SK-N-SH (cell line): ENCODE results near the gene PIR. TPM values are rescaled to one million over a fixed set of nuclear protein-coding genes. Genes with fewer than 3 reads are reported as not detected.

Experiments used
- CTCF ChIA-PET: fragments of 300-600, 350-600 bp; formaldehyde crosslinking; extraction: SDS; loops from one replicate; lab custom pipeline; 2021; lab: Yijun Ruan, JAX
- POLR2A ChIA-PET: fragments of 350-600 bp; sonication (Branson Sonifier 250); formaldehyde crosslinking; extraction: SDS; loops from one replicate; lab custom pipeline; 2020; ENCODE audit warnings: antibody characterized with exemption, inconsistent platforms; lab: Yijun Ruan, JAX
- DNase-seq: peaks from one replicate; pipeline ENCODE4 v3.0.0; 2012
- H2AFZ ChIP-seq: fragments of 200-600 bp; sonication (generic); 2 replicates; pipeline ENCODE4 v1.8.1; 2016; ENCODE audit warnings: antibody characterized with exemption, mild to moderate bottlenecking, low read depth
- H3F3A ChIP-seq: fragments of 200-600 bp; sonication (generic); replicated peaks from 2 replicates; pipeline ENCODE3; 2016; ENCODE audit warnings: antibody characterized with exemption, mild to moderate bottlenecking; ENCODE audit not compliant: insufficient read depth
- H3K27ac ChIP-seq, 2 experiments: fragments of 200-500 bp in 1 of 2; fragments of 200-600 bp in 1 of 2; sonication (Bioruptor generic) in 1 of 2; sonication (generic), shearing (Covaris generic) in 1 of 2; 2 replicates each; pipeline versions ENCODE4 v1.5.1 to v1.6.1; 2014 to 2016; ENCODE audit warnings: low read depth in 2 of 2, inconsistent platforms in 1 of 2, low read length in 1 of 2, mild to moderate bottlenecking in 1 of 2, mixed read lengths in 1 of 2
- H3K27me3 ChIP-seq: fragments of 200-600 bp; sonication (generic), shearing (Covaris generic); 2 replicates; pipeline ENCODE4 v1.6.1; 2016; ENCODE audit warnings: mixed run types; ENCODE audit not compliant: insufficient read depth
- H3K36me3 ChIP-seq, 2 experiments: fragments of 200-500 bp in 1 of 2; fragments of 200-600 bp in 1 of 2; sonication (Bioruptor generic) in 1 of 2; sonication (generic) in 1 of 2; replicated peaks in 1 of 2; 2 replicates each; pipeline versions ENCODE3 to v1.5.1; 2014 to 2016; ENCODE audit warnings: low read length in 1 of 2, mild to moderate bottlenecking in 1 of 2; ENCODE audit not compliant: insufficient read depth in 2 of 2, control insufficient read depth in 1 of 2
- H3K4me1 ChIP-seq, 2 experiments: fragments of 200-500 bp in 1 of 2; fragments of 200-600 bp in 1 of 2; sonication (Bioruptor generic) in 1 of 2; sonication (generic), shearing (Covaris generic) in 1 of 2; 2 replicates each; pipeline versions ENCODE4 v1.5.1 to v1.6.1; 2014 to 2016; ENCODE audit warnings: low read depth in 1 of 2, low read length in 1 of 2, mixed run types in 1 of 2; ENCODE audit not compliant: insufficient read depth in 2 of 2, control insufficient read depth in 1 of 2
- H3K4me2 ChIP-seq: fragments of 200-600 bp; sonication (generic), shearing (Covaris generic); 2 replicates; pipeline ENCODE4 v1.6.1; 2017; ENCODE audit warnings: mixed run types
- H3K4me3 ChIP-seq, 2 experiments: fragments of 200-500 bp in 1 of 2; fragments of 200-600 bp in 1 of 2; sonication (Bioruptor generic) in 1 of 2; sonication (generic), shearing (Covaris generic) in 1 of 2; 2 replicates each; pipeline versions ENCODE4 v1.5.1 to v1.8.1; 2014 to 2016; ENCODE audit warnings: low read depth in 2 of 2, inconsistent platforms in 1 of 2, low read length in 1 of 2, mild to moderate bottlenecking in 1 of 2, mixed read lengths in 1 of 2, moderate library complexity in 1 of 2
- H3K79me2 ChIP-seq: fragments of 200-600 bp; sonication (generic); 2 replicates; pipeline ENCODE4 v1.8.1; 2017; ENCODE audit warnings: mild to moderate bottlenecking; ENCODE audit not compliant: insufficient read depth
- H3K9ac ChIP-seq: fragments of 200-600 bp; sonication (generic); 2 replicates; pipeline ENCODE4 v1.6.1; 2017; ENCODE audit warnings: mixed run types
- H3K9me2 ChIP-seq: fragments of 200-600 bp; sonication (generic); 2 replicates; pipeline ENCODE4 v1.6.1; 2017; ENCODE audit warnings: mixed run types
- H3K9me3 ChIP-seq: fragments of 200-600 bp; sonication (generic); 2 replicates; pipeline ENCODE4 v1.6.1; 2017; ENCODE audit warnings: mixed run types, mild to moderate bottlenecking, moderate library complexity
- H4K20me1 ChIP-seq: fragments of 200-600 bp; sonication (generic); 2 replicates; pipeline ENCODE4 v1.6.1; 2017; ENCODE audit warnings: mild to moderate bottlenecking, mixed run types; ENCODE audit not compliant: insufficient read depth
- CTCF ChIP-seq: fragments of 200-600 bp; sonication (generic); IDR thresholded peaks from 2 replicates; pipeline ENCODE4 v1.6.1; 2017; ENCODE audit warnings: antibody characterized with exemption, mild to moderate bottlenecking, moderate library complexity
- ELF1 ChIP-seq: IDR thresholded peaks from 2 replicates; pipeline ENCODE4 v1.4.0; 2012
- EP300 ChIP-seq, 2 experiments: IDR thresholded peaks; 2 replicates each; pipeline versions ENCODE4 v1.4.0 to v1.6.1; 2012; ENCODE audit warnings: borderline replicate concordance in 1 of 2, low read depth in 1 of 2, low read length in 1 of 2
- FOXJ3 ChIP-seq: sonication (generic); formaldehyde crosslinking; IDR thresholded peaks from 2 replicates; pipeline ENCODE4 v1.5.1; 2020; ENCODE audit warnings: mild to moderate bottlenecking, missing genetic modification reagents
- GABPA ChIP-seq: IDR thresholded peaks from 2 replicates; pipeline ENCODE4 v1.4.0; 2012; ENCODE audit warnings: low read depth, mild to moderate bottlenecking
- JUND ChIP-seq: IDR thresholded peaks from 2 replicates; pipeline ENCODE4 v1.4.0; 2012
- MXI1 ChIP-seq: IDR thresholded peaks from 2 replicates; pipeline ENCODE4 v1.6.1; 2012; ENCODE audit warnings: mild to moderate bottlenecking, low read depth, low read length, improper control_type of control experiment
- PBX3 ChIP-seq: IDR thresholded peaks from 2 replicates; pipeline ENCODE4; 2012
- RCOR1 ChIP-seq: fragments of 150-350 bp; IDR thresholded peaks from 2 replicates; pipeline ENCODE4 v1.6.1; 2017; ENCODE audit warnings: antibody characterized with exemption, low read length
- REST ChIP-seq: IDR thresholded peaks from 2 replicates; pipeline ENCODE4 v1.6.1; 2012; ENCODE audit warnings: mild to moderate bottlenecking, low read depth, low read length, moderate library complexity
- RXRA ChIP-seq: IDR thresholded peaks from 2 replicates; pipeline ENCODE4 v1.4.0; 2012; ENCODE audit warnings: low read depth, mild to moderate bottlenecking, borderline replicate concordance
- SIN3A ChIP-seq: IDR thresholded peaks from 2 replicates; pipeline ENCODE4 v1.6.1; 2012; ENCODE audit warnings: low read depth, mild to moderate bottlenecking, low read length, moderate library complexity, borderline replicate concordance
- SMC3 ChIP-seq: IDR thresholded peaks from 2 replicates; pipeline ENCODE4 v1.6.1; 2012; ENCODE audit warnings: low read depth, low read length, improper control_type of control experiment
- TEAD4 ChIP-seq: IDR thresholded peaks from 2 replicates; pipeline ENCODE4 v1.4.0; 2012; ENCODE audit warnings: mild to moderate bottlenecking, borderline replicate concordance; ENCODE audit not compliant: insufficient read depth
- WGBS: methylation state at CpG from one replicate; pipeline ENCODE4 v1.1.6; 2017; ENCODE audit warnings: low lambda C conversion rate; 5-methylcytosine and 5-hydroxymethylcytosine counted together
- polyA plus RNA-seq, 3 experiments: library from polyadenylated mRNA; depleted of rRNA; stranded (reverse); fragments of >200 nt; gene quantifications; 2 replicates each; pipeline ENCODE4 v1.2.3, GENCODE V29; 2012
- TF ChIP-seq, protein P1 (sequence below): fragments of 150-350 bp; IDR thresholded peaks from 2 replicates; pipeline ENCODE4 v1.6.1; 2016; ENCODE audit warnings: mild to moderate bottlenecking, low read depth, low read length

PIR gene
- polyA plus RNA-seq, 1 of the 3 experiments (the other 2 are of a cell fraction) = 12.3 TPM

GRCh38 chrX:15530318-15530717 is 37.2 kb upstream of the PIR start:
- Histone ChIP-seq H3K9me3 (no peaks in the 10 kb centered on the region), H3K4me2 (no peak overlapping the region), H3K9ac (no peak overlapping the region), H3K36me3 (no peaks in the 10 kb centered on the region), H3K27me3 (no peaks in the 10 kb centered on the region; the same call in 1 of the 2 replicates), H3K4me1 (no peaks in the 10 kb centered on the region), H3F3A (no peaks in the 10 kb centered on the region), H3K79me2 (no peaks in the 10 kb centered on the region), H3K27ac (no peak overlapping the region), H2AFZ (no peak overlapping the region), H3K9me2 (no peaks in the 10 kb centered on the region), H4K20me1 (no peaks in the 10 kb centered on the region), H3K4me3 (no peak overlapping the region)
- ChIA-PET CTCF (no interaction called here), POLR2A (no interaction called here)
- no peak for DNase-seq
- TF ChIP-seq RXRA = no peak
- whole genome bisulfite sequencing = 49% methylated on average over 6 of the region's 6 CpGs

GRCh38 chrX:15529165-15529564 is 36.0 kb upstream of the PIR start:
- Histone ChIP-seq H3K4me1 (no peaks in the 10 kb centered on the region), H3F3A (no peaks in the 10 kb centered on the region)
- no peak for TF ChIP-seq RCOR1
- no peak for TF ChIP-seq CTCF
- no peak for TF ChIP-seq ELF1
- no peak for TF ChIP-seq GABPA
- TF ChIP-seq SMC3 = no peak
- TF ChIP-seq PBX3 = no peak
- no peak for TF ChIP-seq JUND
- TF ChIP-seq, protein P1, sequence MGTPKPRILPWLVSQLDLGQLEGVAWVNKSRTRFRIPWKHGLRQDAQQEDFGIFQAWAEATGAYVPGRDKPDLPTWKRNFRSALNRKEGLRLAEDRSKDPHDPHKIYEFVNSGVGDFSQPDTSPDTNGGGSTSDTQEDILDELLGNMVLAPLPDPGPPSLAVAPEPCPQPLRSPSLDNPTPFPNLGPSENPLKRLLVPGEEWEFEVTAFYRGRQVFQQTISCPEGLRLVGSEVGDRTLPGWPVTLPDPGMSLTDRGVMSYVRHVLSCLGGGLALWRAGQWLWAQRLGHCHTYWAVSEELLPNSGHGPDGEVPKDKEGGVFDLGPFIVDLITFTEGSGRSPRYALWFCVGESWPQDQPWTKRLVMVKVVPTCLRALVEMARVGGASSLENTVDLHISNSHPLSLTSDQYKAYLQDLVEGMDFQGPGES = no peak
- TF ChIP-seq REST = no peak
- TF ChIP-seq MXI1 = no peak
- TF ChIP-seq TEAD4 = no peak
- no peak for TF ChIP-seq FOXJ3 (CRISPR knock-in tag)
- no peak for TF ChIP-seq SIN3A
- no peak for TF ChIP-seq EP300 (IDR thresholded peaks at IDR 0.05; ENCODE audit: borderline replicate concordance in 1 of 2, low read depth in 1 of 2, low read length in 1 of 2)
- TF ChIP-seq, all 33 proteins: peak for 0
- no peaks in the 10 kb centered on the region for H3K9me3 ChIP-seq
- H3K4me3 ChIP-seq = no peak overlapping the region
- H3K79me2 ChIP-seq = no peaks in the 10 kb centered on the region
- no peak for DNase-seq
- no peaks in the 10 kb centered on the region for H4K20me1 ChIP-seq
- POLR2A ChIA-PET = no interaction called here
- H3K27me3 ChIP-seq = no peaks in the 10 kb centered on the region; the same call in 1 of the 2 replicates
- H3K36me3 ChIP-seq = no peaks in the 10 kb centered on the region
- H3K27ac ChIP-seq = no peak overlapping the region
- CTCF ChIA-PET = no interaction called here
- no peaks in the 10 kb centered on the region for H3K9me2 ChIP-seq
- no peak overlapping the region for H3K4me2 ChIP-seq
- no peak overlapping the region for H3K9ac ChIP-seq
- no peak overlapping the region for H2AFZ ChIP-seq
